ENCODE data around the gene PAQR7.

Gene PAQR7

DNA sequence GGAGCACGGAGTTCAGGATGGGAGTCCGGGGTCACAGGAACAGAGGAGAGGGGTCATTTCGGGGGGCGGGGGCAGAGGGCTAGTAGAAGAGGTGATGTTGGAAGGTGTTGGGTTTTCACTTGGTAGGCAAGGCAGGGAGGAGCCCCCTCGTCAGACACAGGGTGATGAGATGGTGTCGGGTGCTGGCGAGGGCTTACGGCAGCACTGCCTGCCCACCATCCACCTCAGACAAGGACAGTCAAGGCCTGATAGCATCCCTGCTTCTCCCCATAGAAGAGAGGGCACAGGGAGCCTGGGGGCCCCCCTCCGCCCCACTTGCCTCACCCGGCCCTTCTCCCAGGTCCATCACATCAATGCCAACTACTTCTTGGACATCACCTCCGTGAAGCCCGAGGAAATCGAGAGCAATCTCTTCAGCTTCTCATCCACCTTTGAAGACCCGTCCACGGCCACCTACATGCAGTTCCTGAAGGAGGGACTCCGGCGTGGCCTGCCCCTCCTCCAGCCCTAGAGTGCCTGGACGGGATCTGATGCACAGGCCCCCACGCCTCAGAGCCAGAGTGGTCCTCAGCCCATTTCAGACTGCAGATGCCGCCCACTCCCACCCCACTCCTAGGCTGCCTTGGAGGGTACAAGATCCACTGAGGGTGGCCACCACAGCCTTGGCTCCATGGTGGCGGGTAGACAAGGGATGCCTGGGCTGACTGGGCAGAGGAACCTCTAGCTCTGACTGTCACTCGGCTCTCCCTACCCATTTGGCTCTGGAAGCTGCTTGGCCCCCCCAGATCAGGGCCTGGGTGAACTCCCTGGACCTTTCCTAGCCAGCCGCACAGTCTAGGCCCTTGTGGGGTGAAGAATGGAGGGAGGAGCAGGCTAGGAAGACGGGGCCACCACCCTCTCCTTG is 60.0 kb downstream of the PAQR7 start:
- DNase-seq (ENCODE audit: low read depth) = no peak

DNA sequence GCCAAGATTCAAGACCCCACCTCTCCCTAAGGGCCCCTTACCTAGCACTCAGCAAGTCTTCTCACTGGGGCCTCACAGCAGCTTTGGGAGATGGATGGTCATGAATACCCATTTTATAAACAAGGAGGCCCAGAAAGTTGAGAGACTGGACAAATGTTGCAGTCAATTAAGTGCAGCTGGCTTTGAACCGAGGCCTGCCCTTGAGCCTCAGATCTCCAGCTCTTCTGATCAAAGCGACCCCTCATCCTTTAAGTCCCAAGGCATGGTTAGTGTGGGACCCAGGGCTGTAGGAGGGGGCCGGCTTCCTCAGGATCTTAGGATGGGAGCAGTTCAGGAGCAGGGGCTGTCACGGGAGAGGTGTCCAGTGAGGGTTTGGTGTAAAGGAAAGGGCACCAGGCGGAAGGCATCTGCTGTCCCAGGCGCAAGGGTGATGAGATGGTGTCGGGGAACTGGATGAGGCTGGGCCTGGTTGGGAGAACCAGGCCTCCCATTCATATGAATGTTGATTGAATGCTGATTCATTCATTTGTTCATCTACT is 60.9 kb downstream of the PAQR7 start:
- DNase-seq (ENCODE audit: low read depth) = no peak

DNA sequence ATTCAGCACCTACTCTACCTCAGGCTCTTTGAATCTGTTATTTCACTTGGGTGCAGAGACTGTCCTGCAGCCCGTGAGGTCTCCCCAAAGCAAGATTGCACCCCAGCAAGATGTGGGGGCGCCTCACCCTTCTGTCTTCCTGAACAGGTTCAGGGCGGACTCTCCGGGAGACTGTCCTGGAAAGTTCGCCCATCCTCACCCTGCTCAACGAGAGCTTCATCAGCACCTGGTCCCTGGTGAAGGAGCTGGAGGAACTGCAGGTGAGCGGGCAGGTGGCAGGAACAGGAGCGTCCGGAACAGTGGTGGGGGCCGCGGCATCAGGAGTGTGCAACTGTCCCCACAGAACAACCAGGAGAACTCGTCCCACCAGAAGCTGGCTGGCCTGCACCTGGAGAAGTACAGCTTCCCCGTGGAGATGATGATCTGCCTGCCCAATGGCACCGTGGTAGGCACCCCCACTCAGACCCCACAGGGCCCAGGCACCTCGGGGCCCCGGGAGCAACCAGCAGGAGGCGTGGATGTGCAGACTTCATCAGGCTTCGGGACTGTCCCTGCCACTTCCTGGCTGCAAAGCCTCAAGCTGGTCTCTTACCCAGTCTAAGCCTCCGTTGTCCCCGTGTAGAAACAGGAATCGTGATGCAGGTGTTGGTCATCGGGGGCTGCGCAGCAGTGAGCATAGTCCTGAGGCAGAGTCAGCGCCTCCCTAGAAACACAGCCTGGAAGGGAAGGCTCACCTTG is 61.6 kb downstream of the PAQR7 start:
- no peak for DNase-seq (ENCODE audit: low read depth)

DNA sequence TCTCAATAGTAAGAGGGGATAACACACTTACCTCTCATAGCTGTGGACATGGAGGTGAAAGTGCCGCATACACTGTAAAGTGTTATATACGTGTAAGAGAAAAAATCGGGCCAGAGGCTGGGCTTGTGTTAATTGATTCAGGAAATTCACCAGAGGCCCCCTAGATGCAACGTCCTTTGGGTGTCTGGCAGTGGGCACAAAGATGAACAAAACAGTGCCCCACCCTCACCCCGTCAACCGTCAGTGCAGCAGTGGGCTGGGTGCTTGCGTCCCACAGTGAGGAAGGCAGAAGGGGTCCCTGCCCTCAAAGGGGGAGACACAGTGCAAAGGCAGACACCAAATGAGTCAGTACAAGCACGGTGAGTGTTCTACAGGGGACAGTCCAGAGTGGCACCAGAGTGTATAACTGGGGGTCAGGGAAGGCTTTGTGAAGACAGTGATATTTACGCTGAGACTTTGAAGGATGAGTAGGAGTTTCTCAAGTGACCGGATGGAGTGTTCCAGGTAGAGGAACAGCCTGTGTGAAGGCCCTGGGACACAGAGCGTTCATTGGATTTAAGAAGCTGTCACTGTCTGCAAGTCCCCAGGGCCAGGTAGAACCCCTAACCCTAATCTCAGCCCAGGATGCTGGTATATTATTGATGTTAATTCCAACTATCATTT is 62.3 kb downstream of the PAQR7 start:
- no peak for DNase-seq (ENCODE audit: low read depth)
